ENCODE measurements around the gene ZNF423.
A peak's percentile ranks its signal among the peaks of the same experiment; 100 is the strongest.

Gene ZNF423

GRCh38 chr16:49458243-49458642, 397.7 kb downstream of the ZNF423 start:
- intact Hi-C loops (cut with DNase I; ENCODE audit: low total_unique reads) = no loop called here
- H3K4me1 ChIP-seq = no peaks in the 10 kb centered on the region
- H3K36me3 ChIP-seq = no peaks in the 10 kb centered on the region
- H3K27ac ChIP-seq = no peak overlapping the region
- TF ChIP-seq, protein P1, sequence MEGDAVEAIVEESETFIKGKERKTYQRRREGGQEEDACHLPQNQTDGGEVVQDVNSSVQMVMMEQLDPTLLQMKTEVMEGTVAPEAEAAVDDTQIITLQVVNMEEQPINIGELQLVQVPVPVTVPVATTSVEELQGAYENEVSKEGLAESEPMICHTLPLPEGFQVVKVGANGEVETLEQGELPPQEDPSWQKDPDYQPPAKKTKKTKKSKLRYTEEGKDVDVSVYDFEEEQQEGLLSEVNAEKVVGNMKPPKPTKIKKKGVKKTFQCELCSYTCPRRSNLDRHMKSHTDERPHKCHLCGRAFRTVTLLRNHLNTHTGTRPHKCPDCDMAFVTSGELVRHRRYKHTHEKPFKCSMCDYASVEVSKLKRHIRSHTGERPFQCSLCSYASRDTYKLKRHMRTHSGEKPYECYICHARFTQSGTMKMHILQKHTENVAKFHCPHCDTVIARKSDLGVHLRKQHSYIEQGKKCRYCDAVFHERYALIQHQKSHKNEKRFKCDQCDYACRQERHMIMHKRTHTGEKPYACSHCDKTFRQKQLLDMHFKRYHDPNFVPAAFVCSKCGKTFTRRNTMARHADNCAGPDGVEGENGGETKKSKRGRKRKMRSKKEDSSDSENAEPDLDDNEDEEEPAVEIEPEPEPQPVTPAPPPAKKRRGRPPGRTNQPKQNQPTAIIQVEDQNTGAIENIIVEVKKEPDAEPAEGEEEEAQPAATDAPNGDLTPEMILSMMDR (IDR thresholded peaks at IDR 0.05) = no peak
- peaks cover 0 to 29% of the 10 kb centered on the region in 2 donors for H3K27me3 ChIP-seq
- no peaks in the 10 kb centered on the region for H3K9me3 ChIP-seq
- DNase-seq = peak in 1 of 2 donors; percentile 25
- H3K4me3 ChIP-seq = no peak overlapping the region

DNA sequence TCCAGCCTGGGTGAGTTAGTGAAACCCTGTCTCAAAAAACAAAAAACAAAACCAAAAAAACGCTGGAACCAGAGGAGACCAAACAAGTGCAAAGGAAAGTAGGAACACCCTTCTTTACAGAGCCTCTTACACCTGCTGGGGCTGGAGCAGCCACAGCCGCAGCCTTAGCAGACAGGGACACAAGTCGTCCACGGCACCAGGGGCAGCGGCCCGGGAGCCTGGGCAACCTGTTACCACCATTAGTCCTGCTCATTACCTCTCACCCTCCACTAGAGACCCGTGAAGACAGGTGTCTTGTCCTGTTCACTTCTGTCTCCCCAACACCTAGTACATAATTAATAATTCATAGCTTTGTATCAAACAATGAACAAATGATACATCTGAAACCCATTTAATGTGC, 398.7 kb downstream of the ZNF423 start:
- TF ChIP-seq, protein P1 (IDR thresholded peaks at IDR 0.05) = no peak
- DNase-seq = peak in 1 of 2 donors; percentile 21
- intact Hi-C loops (cut with DNase I; ENCODE audit: low total_unique reads) = no loop called here
- H3K4me3 ChIP-seq = no peak overlapping the region
- H3K27ac ChIP-seq = no peak overlapping the region
- H3K36me3 ChIP-seq = no peaks in the 10 kb centered on the region
- H3K4me1 ChIP-seq = no peaks in the 10 kb centered on the region
- H3K27me3 ChIP-seq = peaks cover 0 to 31% of the 10 kb centered on the region in 2 donors
- no peaks in the 10 kb centered on the region for H3K9me3 ChIP-seq

- DNase-seq = peak in 1 of 2 donors; percentile 39
- peaks cover 0 to 31% of the 10 kb centered on the region in 2 donors for H3K27me3 ChIP-seq
- no peaks in the 10 kb centered on the region for H3K4me1 ChIP-seq
- TF ChIP-seq, protein P1 (IDR thresholded peaks at IDR 0.05) = no peak
- H3K4me3 ChIP-seq = no peak overlapping the region
- no peaks in the 10 kb centered on the region for H3K36me3 ChIP-seq
- no peak overlapping the region for H3K27ac ChIP-seq
- intact Hi-C loops (cut with DNase I; ENCODE audit: low total_unique reads) = no loop called here
- no peaks in the 10 kb centered on the region for H3K9me3 ChIP-seq
Measured at GRCh38 chr16:49456763-49457162, 399.1 kb downstream of the ZNF423 start.

- no peaks in the 10 kb centered on the region for H3K9me3 ChIP-seq
- no peak overlapping the region for H3K4me3 ChIP-seq
- DNase-seq = peak in 1 of 2 donors; percentile 52
- TF ChIP-seq, protein P1 (IDR thresholded peaks at IDR 0.05) = no peak
- intact Hi-C loops (cut with DNase I; ENCODE audit: low total_unique reads) = no loop called here
- peaks cover 0 to 29% of the 10 kb centered on the region in 2 donors for H3K27me3 ChIP-seq
- no peaks in the 10 kb centered on the region for H3K36me3 ChIP-seq
- H3K27ac ChIP-seq = no peak overlapping the region
- H3K4me1 ChIP-seq = no peaks in the 10 kb centered on the region
Measured at GRCh38 chr16:49455991-49456745, 399.7 kb downstream of the ZNF423 start.

GRCh38 chr16:49455181-49455990, 400.5 kb downstream of the ZNF423 start:
- no peaks in the 10 kb centered on the region for H3K9me3 ChIP-seq
- H3K36me3 ChIP-seq = no peaks in the 10 kb centered on the region
- TF ChIP-seq, protein P1 (IDR thresholded peaks at IDR 0.05) = no peak
- H3K4me1 ChIP-seq = no peaks in the 10 kb centered on the region
- H3K27me3 ChIP-seq = peaks cover 0 to 29% of the 10 kb centered on the region in 2 donors
- intact Hi-C loops (cut with DNase I; ENCODE audit: low total_unique reads) = no loop called here
- H3K27ac ChIP-seq = no peak overlapping the region
- no peak overlapping the region for H3K4me3 ChIP-seq
- peak in 1 of 2 donors; percentile 53 for DNase-seq

Measured in tibial artery (tissue), 4 donors.